Activated CD8-positive, alpha-beta memory T cell treated with anti-CD3 and anti-CD28 coated beads, Interleukin-2, amount 50 U/mL, for 24 hours (primary cell): ENCODE results near the gene BPIFB3.

Source experiments
- DNase-seq: peaks from one replicate; pipeline ENCODE4 v3.0.0-alpha.2; 2020; ENCODE audit errors: extremely low read depth

BPIFB3 gene, protein sequence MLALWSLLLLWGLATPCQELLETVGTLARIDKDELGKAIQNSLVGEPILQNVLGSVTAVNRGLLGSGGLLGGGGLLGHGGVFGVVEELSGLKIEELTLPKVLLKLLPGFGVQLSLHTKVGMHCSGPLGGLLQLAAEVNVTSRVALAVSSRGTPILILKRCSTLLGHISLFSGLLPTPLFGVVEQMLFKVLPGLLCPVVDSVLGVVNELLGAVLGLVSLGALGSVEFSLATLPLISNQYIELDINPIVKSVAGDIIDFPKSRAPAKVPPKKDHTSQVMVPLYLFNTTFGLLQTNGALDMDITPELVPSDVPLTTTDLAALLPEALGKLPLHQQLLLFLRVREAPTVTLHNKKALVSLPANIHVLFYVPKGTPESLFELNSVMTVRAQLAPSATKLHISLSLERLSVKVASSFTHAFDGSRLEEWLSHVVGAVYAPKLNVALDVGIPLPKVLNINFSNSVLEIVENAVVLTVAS

DNA sequence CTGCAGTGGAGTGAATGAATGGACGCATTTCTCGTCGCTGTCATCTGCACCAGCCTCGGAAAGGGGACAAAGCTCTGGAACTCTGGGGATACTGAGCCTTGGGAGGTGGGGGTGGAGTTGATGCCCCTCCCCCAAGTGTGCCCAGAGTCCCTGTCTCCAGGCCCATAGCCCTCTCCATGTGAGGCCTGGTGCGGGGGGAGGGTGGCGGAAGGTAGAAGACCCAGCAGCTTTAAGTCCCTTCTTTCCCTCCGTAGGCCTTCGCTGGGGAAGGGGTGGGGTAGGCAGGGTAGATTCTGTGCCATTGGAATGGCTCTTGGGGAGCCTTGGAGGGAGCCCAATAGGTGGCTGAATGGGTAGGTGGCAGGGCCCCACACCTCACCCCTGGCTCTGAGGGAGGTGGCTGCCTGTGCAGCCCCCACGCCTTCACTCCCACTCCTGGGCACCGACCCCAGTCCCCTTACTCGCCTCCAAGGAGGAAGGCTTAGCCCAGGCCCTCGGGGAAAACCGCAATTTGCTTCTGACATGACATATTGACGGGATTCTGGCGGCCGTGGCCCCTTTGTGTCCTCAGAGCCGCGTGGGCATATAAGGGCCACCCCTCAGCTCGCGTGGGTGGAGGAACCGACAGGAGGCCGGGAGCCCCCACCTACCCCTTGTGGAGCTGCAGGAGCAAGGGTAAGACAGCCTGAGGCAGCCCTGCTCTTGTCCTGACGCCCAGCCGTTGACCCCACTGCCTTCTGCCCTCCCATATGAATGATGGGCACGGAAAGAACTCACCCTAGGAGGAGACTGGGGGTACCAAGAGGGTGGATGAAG lies at the start of gene BPIFB3:
Gene BPIFB3, plus strand, starts transcription at position 613 of the 816 bp plus-strand sequence. CDS start 1,533 bp downstream, outside the sequence.
- DNase-seq = no peak

DNA sequence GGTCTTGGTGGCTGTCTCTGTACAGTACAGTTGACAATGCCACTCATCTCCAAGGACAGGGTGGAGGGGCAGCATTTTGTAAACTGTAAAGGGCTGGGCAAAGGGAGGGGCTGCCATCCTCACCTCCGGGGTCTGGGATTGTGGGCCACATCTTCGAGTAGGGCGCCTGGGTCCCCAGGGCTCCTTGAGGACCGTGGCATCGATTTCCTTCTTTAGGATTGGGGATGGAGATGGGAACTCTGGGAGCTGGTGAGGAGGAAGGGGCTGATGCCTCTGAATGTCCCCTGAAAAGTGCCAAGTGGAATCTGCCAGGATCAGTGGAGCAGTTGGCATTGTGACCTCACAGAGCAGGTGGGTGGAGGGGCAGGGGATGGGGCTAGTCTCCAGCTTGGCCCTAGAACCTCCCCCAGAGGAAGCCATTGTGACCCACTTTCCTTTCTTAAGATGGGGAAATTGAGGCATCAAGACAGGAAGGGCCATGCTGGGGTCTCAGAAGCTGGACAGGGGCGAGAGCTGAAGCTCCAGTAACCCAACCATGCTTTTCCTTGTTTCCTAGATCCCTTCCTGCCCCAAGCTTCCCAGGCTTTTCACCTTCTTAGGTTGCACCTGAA lies 49.5 kb upstream of the BPIFB3 start, which contains the start of gene SUN5:
Gene SUN5, minus strand, starts transcription at position 293 of the 611 bp plus-strand sequence. Its CDS starts 93 bp downstream, at position 200.
- DNase-seq = no peak

DNA sequence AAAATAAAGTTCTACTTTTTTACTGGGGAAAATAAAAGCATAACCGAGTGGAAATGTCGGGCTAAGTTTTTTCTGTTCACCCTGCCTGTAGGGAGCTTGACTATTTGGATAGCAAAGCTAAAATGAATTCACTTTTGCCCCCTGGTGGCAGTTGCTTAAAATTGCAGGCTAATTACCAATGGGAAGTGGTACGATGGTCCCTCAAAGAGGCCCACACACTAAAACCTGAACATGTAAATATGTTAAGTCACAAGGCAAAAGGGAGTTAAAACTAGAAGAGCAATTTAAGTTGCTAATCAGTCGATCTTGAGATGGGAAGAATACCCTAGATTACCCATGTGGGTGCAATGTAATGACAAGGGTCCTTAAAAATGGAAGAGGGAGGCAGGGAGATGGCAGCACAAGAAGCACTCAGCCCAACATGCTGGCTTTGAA lies 48.6 kb upstream of the BPIFB3 start:
- no peak for DNase-seq

DNA sequence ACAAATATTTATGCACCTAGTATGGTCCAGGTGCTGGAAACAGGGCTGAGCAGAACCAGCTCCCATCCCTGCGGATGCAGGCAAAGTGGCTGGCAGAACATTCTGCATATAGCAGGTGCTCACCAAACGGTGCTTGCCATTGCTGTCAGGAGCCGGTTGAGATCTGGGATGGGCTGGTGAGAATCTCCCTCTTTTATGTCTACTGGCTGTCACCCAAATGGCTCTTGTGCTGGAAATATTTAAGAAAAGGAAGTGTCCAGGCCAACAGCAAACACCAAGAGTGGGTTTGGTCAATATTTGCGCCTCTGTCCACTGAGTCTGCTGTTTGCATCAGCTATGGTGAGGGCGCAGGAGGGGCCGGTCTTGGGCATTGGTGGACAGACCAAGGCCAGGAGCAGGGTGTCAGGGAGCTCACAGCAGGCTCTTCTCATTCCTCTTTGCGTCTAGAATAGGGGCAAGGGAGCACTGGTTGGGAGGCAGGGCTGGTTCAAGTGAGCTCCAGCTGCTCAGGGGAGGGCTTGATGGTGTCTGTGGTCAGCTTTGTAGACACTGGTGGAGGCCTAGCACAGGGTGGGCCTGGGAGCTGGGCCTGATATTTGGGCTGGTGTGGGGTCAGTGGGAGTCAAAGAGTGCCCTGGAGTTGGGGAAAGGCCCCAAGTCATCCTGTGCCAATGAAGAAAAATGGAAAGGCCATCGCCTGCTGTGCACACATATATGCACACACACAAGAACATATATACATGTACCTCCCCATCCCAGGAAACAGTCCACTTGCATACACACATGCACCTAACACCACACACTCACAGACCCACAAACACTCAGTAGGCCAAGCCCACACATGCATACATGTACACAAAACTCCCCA lies 47.6 kb upstream of the BPIFB3 start:
- no peak for DNase-seq

DNA sequence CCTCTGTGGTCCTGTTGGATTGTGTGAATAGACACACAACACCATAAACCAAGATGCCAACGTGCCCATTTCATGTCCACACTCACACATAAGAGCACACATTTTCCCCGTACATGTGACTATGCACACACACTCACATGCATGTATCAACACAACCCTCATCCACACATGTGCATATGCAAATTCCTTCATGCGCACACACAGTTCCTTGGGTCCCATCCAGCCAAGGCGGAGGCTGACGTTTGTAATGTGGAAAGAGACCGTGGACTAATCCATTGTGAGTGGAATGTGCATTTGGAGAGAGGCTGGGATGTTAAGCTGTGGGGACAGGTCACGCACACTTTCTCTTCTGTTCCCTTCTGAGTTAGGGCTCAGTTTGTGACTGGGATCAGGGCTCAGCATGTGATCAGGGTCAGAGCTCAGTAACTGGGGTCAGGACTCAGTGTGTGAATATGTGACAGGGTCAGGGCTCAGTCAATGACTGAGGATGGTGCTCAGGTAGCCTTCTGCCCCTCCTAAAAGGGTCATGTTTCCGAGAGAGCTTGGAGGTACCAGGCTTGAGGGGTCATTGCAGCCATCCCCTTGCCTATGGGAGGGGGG lies 46.8 kb upstream of the BPIFB3 start:
- no peak for DNase-seq

DNA sequence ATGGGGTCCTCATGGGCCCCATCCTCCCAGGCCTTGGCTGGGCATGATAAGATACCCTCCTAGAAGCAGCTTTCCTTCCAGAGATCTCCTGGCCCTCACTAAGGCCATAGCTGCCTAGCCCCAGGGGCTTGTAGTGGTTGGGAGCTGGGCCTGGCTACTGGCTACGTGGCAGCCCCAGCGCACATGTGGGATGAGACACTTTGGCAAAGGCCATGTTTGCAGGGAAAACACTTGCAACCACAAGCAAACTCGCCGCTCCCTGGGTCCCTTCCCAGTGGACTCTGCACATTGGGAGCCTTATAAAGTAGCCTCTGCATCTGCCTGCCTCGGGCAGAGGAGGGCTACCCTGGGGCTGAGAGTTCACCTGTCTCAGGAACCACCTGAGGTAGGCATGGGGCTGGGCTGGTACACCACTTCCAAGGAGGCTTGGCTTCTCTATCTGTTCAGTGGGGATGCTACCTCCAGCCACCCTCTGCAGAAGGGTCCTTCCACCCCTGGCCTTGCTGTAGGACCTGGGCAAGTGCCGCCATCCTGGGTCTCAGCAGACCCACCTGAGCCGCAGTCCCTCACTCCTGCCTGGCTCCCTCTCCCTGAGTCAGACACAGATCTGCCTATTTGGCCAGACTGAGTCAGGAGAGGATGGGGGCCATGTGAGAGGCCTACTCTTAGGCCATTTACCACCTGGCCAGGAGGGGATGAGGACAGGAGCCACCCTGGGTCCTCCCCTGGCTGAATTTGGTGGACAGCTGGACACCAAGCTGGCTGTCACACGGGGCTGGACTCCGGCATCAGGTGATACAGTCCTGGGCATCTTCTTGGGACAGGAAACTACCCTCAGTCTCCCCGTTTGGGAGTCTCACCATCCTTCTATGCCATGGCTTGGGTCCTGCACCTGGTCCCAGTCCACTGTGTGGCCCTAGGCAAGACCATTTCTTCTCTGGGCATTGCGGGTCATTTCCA lies 46.0 kb upstream of the BPIFB3 start, which contains the start of gene BPIFB2:
Gene BPIFB2, plus strand, starts transcription at position 329 of the 960 bp plus-strand sequence. CDS start 871 bp downstream, outside the sequence.
- DNase-seq = no peak

DNA sequence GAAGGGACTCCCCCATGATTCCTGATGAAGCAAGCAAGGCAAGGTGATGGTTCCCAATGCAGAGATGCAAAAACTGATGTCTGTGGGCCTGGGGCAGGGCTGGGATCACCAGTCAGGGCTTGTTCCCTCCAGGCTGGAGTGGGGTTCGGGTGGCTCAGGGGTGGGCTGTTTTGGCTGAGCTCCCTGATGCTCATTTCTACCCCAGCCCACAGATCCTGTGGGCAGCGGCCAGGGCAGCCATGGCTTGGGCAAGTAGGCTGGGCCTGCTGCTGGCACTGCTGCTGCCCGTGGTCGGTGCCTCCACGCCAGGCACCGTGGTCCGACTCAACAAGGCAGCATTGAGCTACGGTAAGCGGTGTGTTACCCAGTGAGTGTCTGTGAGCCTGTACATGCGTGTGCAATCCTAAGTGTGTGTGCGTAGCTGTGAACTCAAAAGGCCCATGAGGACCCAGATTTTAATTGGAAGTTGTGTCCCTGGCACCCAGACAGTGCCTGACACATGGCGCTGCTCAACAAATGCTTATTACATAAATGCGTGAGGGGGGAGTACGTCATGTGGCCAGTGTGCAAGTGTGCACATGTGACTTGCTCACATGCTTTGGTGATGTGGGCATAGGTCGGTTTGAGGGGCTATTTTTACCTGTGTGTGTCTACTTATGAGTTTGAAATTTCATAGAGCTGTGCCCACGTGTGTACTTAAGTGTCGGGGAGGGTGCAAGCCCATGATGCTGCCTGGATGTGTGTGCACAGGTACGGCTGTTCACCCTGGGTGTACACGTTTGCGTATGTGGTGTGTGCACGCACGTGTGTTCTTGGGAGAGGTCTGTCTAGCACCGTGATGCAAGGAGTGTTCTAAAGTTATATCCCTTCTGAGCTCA lies 45.1 kb upstream of the BPIFB3 start:
- no peak for DNase-seq

DNA sequence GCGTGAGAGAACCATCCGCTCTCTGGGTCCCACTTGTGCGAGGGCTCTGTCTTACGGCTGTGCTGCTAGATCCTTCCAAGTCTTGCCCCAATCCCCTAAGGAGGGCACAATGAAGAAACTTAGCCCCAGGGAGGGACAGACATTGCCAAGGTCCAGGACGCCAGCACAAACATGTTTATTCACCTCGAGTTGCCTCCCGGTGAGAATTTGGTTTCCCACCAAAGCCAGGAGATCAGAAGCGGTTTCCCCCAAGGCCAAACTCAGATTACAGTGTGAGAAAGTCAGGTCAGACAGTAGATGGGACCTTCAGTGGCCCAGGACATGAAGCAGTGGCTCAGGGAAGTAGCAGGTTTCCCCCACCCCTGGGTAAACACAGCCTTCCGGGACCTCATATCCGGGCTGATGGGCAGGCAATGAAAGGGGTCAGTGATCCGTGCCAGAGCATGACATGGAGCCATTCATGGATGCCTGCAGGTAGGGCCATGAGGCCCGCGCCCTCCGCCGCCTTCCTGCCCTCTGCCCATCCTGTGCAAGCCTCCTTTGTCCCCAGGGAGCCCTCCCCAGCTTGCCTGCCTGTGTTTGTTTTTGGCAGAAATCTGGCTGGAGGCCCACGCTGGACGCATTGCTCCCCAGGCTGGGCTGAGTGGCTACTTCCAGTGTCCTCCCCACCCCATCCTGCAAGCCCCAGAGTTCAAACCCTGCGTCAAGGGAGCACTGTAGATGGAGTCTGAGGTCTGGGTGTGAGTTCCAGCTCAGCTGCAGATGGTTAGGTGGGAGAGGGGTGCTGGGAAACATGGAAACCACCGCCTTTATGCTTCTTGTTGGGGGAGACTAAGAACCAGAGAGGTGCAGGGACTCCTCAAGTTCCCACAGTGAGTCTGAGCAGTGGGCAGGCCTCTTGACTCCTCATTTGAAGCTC lies 44.2 kb upstream of the BPIFB3 start:
- no peak for DNase-seq

DNA sequence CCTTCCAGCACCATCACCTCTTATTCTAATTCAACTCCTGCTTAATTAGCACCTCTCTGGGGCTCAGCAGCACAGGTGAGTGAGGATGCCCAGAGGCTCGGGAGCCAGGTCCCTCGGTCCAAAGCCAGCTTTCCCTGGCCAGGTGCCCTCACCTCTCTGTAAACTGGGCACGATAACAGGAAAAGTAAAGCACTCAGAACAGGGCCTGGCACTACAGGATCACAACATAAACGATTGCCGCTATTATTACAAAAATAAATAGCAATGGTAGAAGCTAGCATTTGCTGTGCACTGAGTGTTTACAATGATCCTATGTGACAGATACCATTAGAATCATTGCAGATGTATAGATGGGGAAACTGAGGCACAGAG lies 43.6 kb upstream of the BPIFB3 start:
- no peak for DNase-seq

DNA sequence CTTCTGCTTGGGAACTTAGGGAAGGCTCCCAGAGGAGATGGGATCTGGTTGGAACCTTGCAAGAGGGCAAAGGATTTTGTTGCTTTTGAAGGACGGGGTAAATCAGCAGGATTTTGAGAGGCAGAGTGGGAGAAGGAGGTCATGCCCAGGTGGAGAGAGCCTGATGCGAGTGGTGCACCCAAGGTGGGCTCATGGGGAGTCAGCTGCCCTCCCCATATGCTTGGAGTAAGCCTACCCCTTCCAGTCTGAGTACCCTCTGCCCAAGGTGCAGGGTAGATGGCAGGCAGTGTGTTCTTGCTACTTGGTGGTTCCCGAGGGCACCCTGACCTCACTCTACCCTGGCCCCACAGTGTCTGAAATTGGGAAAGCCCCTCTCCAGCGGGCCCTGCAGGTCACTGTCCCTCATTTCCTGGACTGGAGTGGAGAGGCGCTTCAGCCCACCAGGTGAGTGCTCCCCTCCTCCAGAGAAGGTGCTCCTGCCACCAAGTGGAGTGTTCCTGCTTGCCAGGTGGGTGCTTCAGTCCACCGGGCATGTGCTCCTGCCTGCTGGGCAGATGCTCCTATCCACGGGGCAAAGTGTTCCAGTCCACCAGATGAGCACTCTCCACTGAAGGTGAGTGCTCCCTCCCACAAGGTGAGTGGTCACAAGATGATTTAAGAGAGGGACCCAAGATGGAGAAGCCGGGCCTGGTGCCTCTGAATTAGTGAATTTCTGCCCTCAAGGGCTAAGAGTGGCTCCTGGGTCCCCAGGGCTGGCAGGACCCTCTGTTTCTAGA lies 42.8 kb upstream of the BPIFB3 start:
- no peak for DNase-seq

DNA sequence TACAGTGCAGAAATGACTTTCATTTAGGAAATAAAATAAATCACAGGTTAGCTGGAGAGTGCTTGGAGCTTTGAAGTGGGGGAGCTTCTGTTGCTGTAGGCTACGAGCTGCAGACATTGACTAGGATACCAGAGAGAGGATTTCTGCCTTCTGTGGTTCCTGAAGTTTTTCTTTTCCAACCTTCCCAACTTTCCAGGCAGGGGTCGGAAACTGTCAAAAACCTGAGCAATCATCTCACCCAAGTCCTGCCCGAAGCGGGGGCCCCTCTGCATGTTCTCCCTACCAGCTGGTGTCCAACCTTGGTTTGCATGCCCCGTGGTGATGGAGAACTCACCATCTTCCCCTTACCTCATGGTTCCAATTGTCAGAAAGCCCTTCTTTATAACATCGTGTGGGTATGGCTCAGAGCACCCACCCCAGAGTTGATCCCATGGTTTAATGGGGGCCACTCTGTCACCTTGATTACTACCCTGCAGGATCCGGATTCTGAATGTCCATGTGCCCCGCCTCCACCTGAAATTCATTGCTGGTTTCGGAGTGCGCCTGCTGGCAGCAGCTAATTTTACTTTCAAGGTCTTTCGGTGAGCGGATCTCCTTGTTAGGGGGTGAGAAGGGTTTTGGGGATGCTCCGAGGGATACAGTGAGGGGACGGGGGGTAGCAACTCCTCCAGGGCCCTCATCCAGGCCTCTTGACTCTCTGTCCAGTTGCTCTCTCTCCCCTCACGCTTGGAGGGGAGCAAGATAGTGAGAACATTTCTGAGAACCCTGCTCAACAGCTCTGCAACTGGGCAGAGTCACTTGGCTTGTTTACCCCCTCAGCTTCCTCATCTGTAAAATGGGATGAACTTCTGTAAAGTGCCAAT lies 41.1 kb upstream of the BPIFB3 start:
- no peak for DNase-seq

DNA sequence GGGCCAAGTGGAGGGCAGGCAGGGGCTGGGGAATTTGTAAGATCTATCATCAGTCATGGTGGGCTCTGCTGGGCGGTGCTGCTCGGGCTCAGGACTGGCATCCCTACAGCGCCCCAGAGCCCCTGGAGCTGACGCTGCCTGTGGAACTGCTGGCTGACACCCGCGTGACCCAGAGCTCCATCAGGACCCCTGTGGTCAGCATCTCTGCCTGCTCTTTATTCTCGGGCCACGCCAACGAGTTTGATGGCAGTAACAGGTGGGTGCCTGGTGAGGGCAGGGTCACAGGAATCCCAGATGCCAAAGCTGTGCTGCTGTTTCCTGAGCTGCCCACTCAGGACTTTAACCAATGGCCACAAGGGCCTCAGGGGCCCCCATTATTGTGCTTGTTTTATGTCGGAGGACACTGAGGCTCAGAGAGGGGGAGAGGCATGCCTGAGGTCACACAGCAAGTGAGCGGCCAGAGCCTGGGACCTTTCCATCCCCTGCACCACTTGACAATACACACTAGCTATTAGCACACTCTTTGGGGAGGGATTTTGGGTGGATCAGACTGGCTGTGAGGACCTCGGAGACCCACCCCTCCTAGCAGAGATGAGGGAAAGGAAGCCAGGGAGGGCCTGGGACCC lies 39.9 kb upstream of the BPIFB3 start:
- no peak for DNase-seq

DNA sequence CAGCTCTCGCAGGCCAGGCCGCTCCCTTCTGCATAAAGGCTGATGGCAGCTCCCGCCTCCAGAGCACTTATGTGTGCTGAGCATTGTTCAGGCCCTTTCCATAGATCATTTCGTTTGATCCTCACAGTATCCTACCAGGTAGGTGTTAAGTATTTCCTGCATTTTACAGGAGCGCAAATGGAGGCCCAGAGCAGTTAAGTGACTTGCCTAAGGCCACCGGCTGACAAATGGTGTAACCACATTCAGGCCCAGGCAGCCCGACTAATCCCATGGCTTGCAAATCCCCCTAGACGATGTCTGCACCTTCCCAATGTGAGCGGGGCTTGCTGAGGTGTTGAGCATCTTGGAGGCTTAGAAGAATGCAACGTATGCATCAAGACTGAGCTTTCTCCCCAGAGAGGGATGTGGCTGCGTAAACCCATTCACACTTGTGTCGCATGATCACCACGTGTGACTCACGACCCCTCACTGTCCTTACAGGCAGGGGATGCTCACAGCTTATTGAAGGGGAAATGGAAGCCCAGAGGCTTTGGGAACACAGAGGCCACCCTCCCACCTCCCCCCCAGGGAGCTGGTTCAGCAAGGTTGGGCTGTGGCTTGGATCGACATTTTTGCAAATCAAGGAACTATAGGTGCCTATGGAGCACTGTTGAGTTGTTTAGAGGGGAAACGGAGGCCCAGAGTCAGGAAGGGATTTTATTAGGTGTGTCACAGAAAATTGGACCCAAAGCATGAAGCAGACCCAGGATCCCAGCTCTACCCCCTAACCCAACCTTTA lies 39.2 kb upstream of the BPIFB3 start:
- DNase-seq = no peak

DNA sequence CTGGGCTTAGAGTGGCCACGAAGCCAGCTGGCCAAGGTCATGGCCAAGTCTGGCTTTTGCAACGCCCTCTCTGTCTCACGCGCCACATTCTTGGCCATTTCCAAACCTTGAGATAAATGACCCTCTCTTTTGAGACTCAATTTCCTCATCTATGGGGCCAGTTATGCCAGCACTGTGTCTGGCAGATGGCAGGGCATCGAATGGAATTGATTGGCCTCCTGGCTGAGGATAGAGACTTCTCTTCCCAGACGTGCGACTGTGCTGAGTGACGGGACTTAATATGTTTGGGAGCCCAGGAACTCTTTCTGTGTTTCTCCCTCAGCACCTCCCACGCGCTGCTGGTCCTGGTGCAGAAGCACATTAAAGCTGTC lies 38.6 kb upstream of the BPIFB3 start:
- DNase-seq = no peak
